Progenitor cell of endocrine pancreas (in vitro differentiated cells): Measurements from ENCODE around the gene KCNK2. TPM values are rescaled to one million over a fixed set of nuclear protein-coding genes. Genes with fewer than 3 reads are reported as not detected.
A peak's percentile ranks its signal among the peaks of the same experiment; 100 is the strongest.
"Not testable (repeated sequence)": the region's sequence is repeated elsewhere in the genome, so short reads cannot be mapped to it uniquely, and the experiment has no call there.

Experiments
- DNase-seq: peaks from one replicate; pipeline ENCODE4 v3.0.0; 2021; ENCODE audit warnings: low spot score; ENCODE audit not compliant: unreplicated experiment
- H3K27ac Mint-ChIP-seq: 2 replicates; pipeline ENCODE4 v1.8.0; 2021; ENCODE audit warnings: mild to moderate bottlenecking, moderate library complexity, mixed read lengths
- H3K27me3 Mint-ChIP-seq: 2 replicates; pipeline ENCODE4 v1.8.0; 2021; ENCODE audit warnings: mixed read lengths
- H3K36me3 Mint-ChIP-seq: 2 replicates; pipeline ENCODE4 v1.8.0; 2022; ENCODE audit warnings: mixed read lengths; ENCODE audit not compliant: insufficient read depth
- H3K4me1 Mint-ChIP-seq: 2 replicates; pipeline ENCODE4 v1.8.0; 2021; ENCODE audit warnings: low read depth, mixed read lengths
- H3K4me3 Mint-ChIP-seq: 2 replicates; pipeline ENCODE4 v1.8.0; 2021; ENCODE audit warnings: low read depth, mild to moderate bottlenecking, moderate library complexity, mixed read lengths
- H3K9me3 Mint-ChIP-seq: 2 replicates; pipeline ENCODE4 v1.8.0; 2021; ENCODE audit warnings: low read depth, mixed read lengths
- total RNA-seq: library from RNA; stranded (reverse); gene quantifications from 2 replicates; pipeline ENCODE4 v1.2.1, GENCODE V29; 2021
- TF ChIP-seq, protein P1 (sequence below): fragments of 200-600 bp; sonication (generic); IDR thresholded peaks from one replicate; pipeline ENCODE4 v1.5.0; 2021; ENCODE audit warnings: antibody characterized with exemption, mild to moderate bottlenecking; ENCODE audit not compliant: unreplicated experiment

The KCNK2 gene
- total RNA-seq, 1 donor from 2014 or later = 0.60 TPM

DNA sequence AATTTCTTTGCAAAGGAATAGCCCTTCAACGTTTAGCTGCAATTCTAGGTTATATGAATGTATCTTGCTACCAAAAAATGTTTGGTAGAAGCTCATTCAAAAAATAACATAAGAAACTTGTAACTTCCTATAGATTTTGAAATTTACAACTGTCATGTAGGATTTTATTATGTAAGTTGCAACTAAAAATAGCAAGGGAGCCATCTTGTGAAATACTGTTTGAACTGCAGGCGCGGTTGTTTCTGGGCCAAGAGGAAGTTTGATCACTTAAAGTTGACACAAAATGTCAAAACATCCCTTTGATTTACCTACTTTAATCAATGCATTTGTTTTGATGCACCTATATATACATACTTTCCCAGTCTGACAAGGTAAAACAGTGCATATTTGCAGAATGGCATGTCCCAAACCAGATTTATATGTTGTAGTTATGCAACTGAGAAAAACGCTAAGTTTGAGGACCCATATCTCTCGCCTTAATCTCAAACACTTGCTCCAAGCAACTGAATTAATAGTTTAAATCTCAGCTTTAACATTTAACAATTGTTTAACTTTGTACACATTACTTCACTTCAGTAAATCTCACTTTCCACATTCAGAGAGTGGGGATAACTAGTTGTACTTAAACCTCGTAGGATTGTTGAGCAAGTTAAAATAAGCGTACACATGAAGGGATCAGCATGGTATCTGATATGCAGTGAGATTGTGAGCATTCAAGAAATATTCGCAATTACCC lies 63.9 kb downstream of the KCNK2 start:
- DNase-seq = no peak

DNA sequence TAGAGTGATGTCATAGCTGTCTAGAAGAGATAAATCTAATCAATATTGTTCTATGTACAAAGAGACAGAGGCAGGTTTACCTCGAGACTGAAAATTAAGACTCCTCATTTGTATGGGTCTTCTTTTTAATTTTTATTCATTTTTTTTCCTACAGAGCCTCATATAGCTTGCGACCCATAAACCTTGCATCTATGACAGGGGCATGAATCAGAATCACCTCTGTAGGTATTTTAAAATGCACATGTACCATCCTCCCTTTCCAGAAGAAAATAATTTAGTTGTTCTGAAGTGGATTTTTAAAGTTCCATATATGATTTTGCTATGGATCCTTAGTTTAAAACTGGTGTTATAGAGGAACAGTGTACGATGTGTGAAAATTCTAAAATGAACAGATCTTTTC lies 64.5 kb downstream of the KCNK2 start:
- peaks cover 2% of the 10 kb centered on the region for H3K9me3 Mint-ChIP-seq
- H3K27me3 Mint-ChIP-seq = no peaks in the 10 kb centered on the region
- H3K36me3 Mint-ChIP-seq = no peaks in the 10 kb centered on the region
- TF ChIP-seq, protein P1, sequence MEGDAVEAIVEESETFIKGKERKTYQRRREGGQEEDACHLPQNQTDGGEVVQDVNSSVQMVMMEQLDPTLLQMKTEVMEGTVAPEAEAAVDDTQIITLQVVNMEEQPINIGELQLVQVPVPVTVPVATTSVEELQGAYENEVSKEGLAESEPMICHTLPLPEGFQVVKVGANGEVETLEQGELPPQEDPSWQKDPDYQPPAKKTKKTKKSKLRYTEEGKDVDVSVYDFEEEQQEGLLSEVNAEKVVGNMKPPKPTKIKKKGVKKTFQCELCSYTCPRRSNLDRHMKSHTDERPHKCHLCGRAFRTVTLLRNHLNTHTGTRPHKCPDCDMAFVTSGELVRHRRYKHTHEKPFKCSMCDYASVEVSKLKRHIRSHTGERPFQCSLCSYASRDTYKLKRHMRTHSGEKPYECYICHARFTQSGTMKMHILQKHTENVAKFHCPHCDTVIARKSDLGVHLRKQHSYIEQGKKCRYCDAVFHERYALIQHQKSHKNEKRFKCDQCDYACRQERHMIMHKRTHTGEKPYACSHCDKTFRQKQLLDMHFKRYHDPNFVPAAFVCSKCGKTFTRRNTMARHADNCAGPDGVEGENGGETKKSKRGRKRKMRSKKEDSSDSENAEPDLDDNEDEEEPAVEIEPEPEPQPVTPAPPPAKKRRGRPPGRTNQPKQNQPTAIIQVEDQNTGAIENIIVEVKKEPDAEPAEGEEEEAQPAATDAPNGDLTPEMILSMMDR = no peak
- H3K27ac Mint-ChIP-seq = no peak overlapping the region
- no peak for DNase-seq
- H3K4me3 Mint-ChIP-seq = no peak overlapping the region
- H3K4me1 Mint-ChIP-seq = no peaks in the 10 kb centered on the region

More for the DNA sequence above, 63.9 kb downstream of the KCNK2 start:
- Mint-ChIP-seq H3K27me3 (no peaks in the 10 kb centered on the region), H3K4me3 (no peak overlapping the region), H3K9me3 (peaks cover 5% of the 10 kb centered on the region), H3K36me3 (no peaks in the 10 kb centered on the region), H3K27ac (no peak overlapping the region), H3K4me1 (no peaks in the 10 kb centered on the region)
- TF ChIP-seq, protein P1 = peak; percentile 60

DNA sequence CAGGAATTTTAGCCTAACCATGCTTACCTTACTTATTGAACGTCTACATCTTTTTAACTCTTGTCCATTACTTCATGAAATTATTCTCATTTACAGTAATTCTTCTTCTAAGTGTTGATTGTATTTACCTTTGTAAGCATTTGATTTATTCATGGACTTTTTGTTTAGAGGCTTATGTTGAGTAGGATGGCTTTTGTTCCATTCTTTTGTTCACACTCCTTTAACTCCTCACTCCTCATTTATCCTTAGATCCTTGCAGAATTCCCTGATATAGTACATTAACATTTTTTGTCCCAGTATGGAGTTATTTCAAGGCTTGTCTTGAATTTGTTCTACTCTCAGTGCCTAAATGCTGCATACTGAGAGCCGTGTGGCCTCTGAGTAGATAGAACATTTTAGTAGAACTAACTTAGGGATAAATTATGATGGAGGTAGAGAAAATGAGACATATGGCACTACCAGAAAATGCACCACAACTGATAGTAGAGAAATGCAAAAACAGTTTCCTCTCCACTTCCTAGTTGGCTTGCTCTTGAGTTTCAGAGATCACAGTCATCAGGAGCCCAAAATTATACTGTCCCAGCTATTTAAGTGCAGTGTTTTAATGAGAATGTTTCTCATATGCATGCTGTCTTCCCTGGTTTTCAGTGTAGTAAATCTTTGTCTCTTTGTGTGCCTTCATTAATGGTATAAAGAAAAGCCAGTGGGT lies 69.5 kb downstream of the KCNK2 start:
- DNase-seq = no peak
- Mint-ChIP-seq H3K27ac (no peak overlapping the region), H3K27me3 (no peaks in the 10 kb centered on the region), H3K4me1 (no peaks in the 10 kb centered on the region), H3K36me3 (no peaks in the 10 kb centered on the region), H3K9me3 (no peaks in the 10 kb centered on the region), H3K4me3 (no peak overlapping the region)
- TF ChIP-seq, protein P1 = no peak

DNA sequence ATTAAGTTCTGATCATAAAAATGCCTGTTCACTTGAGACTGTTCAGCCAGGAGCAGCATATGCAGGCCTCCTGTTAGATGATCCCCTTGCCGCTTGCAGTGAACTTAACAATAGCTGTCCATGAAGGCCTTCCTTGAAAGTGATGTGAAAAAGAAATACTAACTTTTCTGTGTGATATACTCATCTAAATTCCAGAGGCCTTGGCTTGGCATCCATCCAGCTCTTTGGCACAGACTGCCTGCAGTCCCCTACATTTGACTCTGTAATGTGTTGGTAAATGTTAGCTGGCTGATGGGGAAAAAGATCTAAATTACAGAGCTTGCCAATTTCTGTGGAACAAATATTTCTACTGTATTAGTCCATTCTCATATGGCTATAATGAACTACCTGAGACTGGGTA lies 73.7 kb downstream of the KCNK2 start:
- H3K4me3 Mint-ChIP-seq = no peak overlapping the region

DNA sequence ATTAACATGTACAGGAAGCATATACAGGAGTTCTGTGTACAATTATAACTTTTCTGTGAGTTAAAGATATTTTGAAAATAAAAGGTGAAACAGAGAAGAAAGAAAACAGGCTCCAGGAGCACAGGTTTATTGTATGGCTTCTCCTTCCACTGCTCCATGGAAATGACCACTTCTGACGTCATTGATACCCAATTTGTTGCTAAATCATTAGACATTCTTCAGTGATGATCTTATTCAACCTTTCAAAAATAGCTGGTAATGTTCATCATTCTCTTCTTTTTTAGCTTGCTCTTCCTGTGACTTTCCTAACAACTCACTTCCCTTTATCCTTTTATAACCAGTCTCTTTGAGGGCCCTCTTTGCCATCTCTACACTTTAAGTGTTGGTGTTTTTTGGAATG lies 77.8 kb downstream of the KCNK2 start:
- Mint-ChIP-seq H3K9me3 (peaks cover 8% of the 10 kb centered on the region), H3K27me3 (no peaks in the 10 kb centered on the region), H3K27ac (no peak overlapping the region), H3K4me3 (no peak overlapping the region), H3K4me1 (no peaks in the 10 kb centered on the region), H3K36me3 (no peaks in the 10 kb centered on the region)
- TF ChIP-seq, protein P1 = no peak
- no peak for DNase-seq

More for the DNA sequence above, 73.7 kb downstream of the KCNK2 start:
- Mint-ChIP-seq H3K9me3 (no peaks in the 10 kb centered on the region), H3K4me1 (no peaks in the 10 kb centered on the region), H3K27ac (no peak overlapping the region), H3K36me3 (no peaks in the 10 kb centered on the region), H3K27me3 (no peaks in the 10 kb centered on the region)
- TF ChIP-seq, protein P1 = no peak
- no peak for DNase-seq

DNA sequence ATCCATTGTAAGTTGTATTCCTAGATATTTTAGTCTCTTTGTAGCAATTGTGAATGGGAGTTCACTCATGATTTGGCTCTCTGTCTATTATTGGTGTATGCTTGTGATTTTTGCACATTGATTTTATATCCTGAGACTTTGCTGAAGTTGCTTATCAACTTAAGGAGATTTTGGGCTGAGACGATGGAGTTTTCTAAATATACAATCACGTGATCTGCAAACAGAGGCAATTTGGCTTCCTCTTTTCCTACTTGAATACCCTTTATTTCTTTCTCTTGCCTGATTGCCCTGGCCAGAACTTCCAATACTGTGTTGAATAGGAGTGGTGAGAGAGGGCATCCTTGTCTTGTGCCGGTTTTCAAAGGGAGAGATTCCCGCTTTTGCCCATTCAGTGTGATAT lies 80.6 kb downstream of the KCNK2 start:
- H3K27me3 Mint-ChIP-seq, DNase-seq, H3K27ac Mint-ChIP-seq, H3K36me3 Mint-ChIP-seq, H3K4me3 Mint-ChIP-seq, H3K4me1 Mint-ChIP-seq: not testable (repeated sequence)
- peaks cover 12% of the 10 kb centered on the region for H3K9me3 Mint-ChIP-seq
